ENCODE measurements around the gene SLC25A42. TPM values are rescaled to one million over a fixed set of nuclear protein-coding genes. Genes with fewer than 3 reads are reported as not detected.

Gene SLC25A42
- total RNA-seq, 1 experiment from 2014 or later = 3.5 TPM

DNA sequence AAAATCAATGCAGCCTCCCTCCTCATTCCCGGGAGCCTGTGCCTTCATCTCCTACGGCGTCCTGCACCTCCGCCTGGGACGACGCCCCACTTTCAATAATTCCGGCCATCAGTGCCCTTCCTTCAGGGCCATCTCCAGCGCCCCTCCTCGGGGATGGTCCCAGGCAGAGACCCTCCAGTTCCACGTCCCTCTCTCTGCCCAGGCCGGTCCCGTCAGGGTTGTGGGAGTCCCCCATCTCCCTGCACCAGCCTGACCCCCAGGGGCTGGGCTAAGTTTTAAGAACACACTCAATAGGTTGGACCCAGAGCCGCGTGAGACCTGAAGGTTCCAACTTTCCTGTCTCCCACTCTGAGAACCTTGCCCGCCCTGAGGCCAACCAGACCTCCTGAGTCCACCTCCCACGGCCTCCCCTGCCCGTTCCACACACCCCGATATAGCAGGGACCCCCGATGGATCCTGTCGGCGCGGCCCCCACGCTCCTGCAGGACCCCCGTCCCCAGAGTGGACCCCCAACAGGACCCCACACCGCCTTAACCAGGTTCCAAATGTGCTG, 73.8 kb downstream of the SLC25A42 start:
- H3K4me1 ChIP-seq (ENCODE audit: insufficient read depth, low read length, poor library complexity, severe bottlenecking) = no peaks in the 10 kb centered on the region
- no peaks in the 10 kb centered on the region for H3K36me3 ChIP-seq (ENCODE audit: insufficient read depth, low read length, poor library complexity, severe bottlenecking)
- intact Hi-C loops (cut with micrococcal nuclease; ENCODE audit: unreplicated experiment) = loop anchor here (5.0 kb wide), 1 partner anchor 140 kb away; no protein-coding TSS in a partner anchor
- H3K9me3 ChIP-seq (ENCODE audit: low read depth, low read length, poor library complexity, severe bottlenecking) = no peaks in the 10 kb centered on the region
- TF ChIP-seq CTCF (conservative IDR thresholded peaks at IDR 0.05; ENCODE audit: low read depth, low read length) (no peak), EZH2 (IDR thresholded peaks at IDR 0.05; ENCODE audit: borderline replicate concordance, low read depth, low read length, poor library complexity, severe bottlenecking) (no peak)
- H3K27me3 ChIP-seq (replicated peaks; ENCODE audit: insufficient read depth, low read depth, low read length, poor library complexity) = no peaks in the 10 kb centered on the region
- H3K27ac ChIP-seq (ENCODE audit: low read depth, low read length, poor library complexity, severe bottlenecking) = peak overlapping the region; percentile 88
- no TSS peak for BruUV-seq (replicated peaks)
- CTCF ChIA-PET = interaction anchor here (1.0 kb wide), 1 partner anchor 8 kb away, joined by 3 read pairs; no protein-coding TSS in a partner anchor
- no peak for DNase-seq (ENCODE audit: low spot score)
- H3K4me3 ChIP-seq (ENCODE audit: low read depth, low read length, poor library complexity, severe bottlenecking) = peak overlapping the region; percentile 72
- POLR2A ChIA-PET (ENCODE audit: low non-redundant PET) = no interaction called here

DNA sequence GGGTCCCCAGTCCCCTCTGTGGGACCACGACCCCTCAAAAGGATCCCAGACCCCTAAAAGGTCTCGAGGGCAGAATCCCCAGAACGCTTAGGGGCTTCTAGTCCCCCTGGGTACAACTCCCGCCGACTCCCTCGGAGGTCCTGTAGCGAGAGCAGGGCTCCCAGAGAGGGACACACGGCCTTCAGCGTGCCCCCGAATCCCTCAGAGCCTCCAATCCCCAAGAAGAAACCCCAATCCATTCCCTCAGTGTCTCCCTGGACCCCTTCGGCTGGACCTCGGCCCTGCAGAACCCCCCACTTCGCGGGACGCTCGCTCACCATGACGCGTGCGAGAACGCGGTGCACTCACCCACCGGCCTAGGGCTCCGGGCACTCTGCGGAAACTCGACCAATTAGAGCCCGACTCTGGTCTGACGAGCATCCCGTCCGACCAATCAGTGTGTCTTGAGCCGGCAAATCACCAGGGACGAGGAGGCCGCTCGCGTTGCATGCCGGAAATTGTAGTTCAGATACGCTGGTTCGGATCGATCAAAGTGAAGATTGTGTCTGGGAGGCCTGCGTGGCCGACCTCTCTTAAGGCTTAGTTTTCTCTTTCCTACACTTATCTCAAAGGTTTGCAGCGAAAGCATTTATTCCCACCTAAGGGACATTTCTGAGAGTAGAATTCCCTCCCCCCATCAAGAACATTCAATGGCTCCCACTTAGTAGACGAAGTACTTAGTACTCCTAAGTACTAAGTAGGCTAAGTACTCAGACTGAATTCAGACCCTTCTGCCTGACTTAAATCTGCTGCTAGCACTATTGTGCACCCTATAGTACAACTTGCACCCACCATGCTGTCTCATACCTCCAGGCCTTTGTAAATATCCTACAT, 74.6 kb downstream of the SLC25A42 start, which contains the start of gene TMEM161A:
Gene TMEM161A (minus strand): TSS at position 370 of the 873 bp plus-strand sequence. CDS start 50 bp downstream, at position 320.
- Histone ChIP-seq H3K4me1 (ENCODE audit: insufficient read depth, low read length, poor library complexity, severe bottlenecking) (no peaks in the 10 kb centered on the region), H3K9me3 (ENCODE audit: low read depth, low read length, poor library complexity, severe bottlenecking) (no peaks in the 10 kb centered on the region), H3K36me3 (ENCODE audit: insufficient read depth, low read length, poor library complexity, severe bottlenecking) (no peaks in the 10 kb centered on the region), H3K27ac (ENCODE audit: low read depth, low read length, poor library complexity, severe bottlenecking) (peak within 1 kb of the TSS; percentile 88), H3K4me3 (ENCODE audit: low read depth, low read length, poor library complexity, severe bottlenecking) (peak within 1 kb of the TSS; percentile 72), H3K27me3 (replicated peaks; ENCODE audit: insufficient read depth, low read depth, low read length, poor library complexity) (no peaks in the 10 kb centered on the region)
- ChIA-PET CTCF (no interaction called here), POLR2A (ENCODE audit: low non-redundant PET) (no interaction called here)
- no peak for TF ChIP-seq EZH2 (IDR thresholded peaks at IDR 0.05; ENCODE audit: borderline replicate concordance, low read depth, low read length, poor library complexity, severe bottlenecking)
- no peak for TF ChIP-seq CTCF (conservative IDR thresholded peaks at IDR 0.05; ENCODE audit: low read depth, low read length)
- no TSS peak for BruUV-seq (replicated peaks)
- peak; percentile 99 for DNase-seq (ENCODE audit: low spot score)
- intact Hi-C loops (cut with micrococcal nuclease; ENCODE audit: unreplicated experiment) = loop anchor here (5.0 kb wide), 1 partner anchor 141 kb away; no protein-coding TSS in a partner anchor

- TF ChIP-seq EZH2 (IDR thresholded peaks at IDR 0.05; ENCODE audit: borderline replicate concordance, low read depth, low read length, poor library complexity, severe bottlenecking) (no peak), CTCF (conservative IDR thresholded peaks at IDR 0.05; ENCODE audit: low read depth, low read length) (no peak; the same call in 1 of the 2 replicates)
- intact Hi-C loops (cut with micrococcal nuclease; ENCODE audit: unreplicated experiment) = loop anchor here (1.0 to 5.0 kb wide), 2 partner anchors 87 to 143 kb away; no protein-coding TSS in a partner anchor
- Histone ChIP-seq H3K9me3 (ENCODE audit: low read depth, low read length, poor library complexity, severe bottlenecking) (no peaks in the 10 kb centered on the region), H3K36me3 (ENCODE audit: insufficient read depth, low read length, poor library complexity, severe bottlenecking) (no peaks in the 10 kb centered on the region), H3K27ac (ENCODE audit: low read depth, low read length, poor library complexity, severe bottlenecking) (no peak overlapping the region), H3K4me3 (ENCODE audit: low read depth, low read length, poor library complexity, severe bottlenecking) (no peak overlapping the region), H3K4me1 (ENCODE audit: insufficient read depth, low read length, poor library complexity, severe bottlenecking) (no peaks in the 10 kb centered on the region), H3K27me3 (replicated peaks; ENCODE audit: insufficient read depth, low read depth, low read length, poor library complexity) (no peaks in the 10 kb centered on the region)
- CTCF ChIA-PET = no interaction called here
- POLR2A ChIA-PET (ENCODE audit: low non-redundant PET) = no interaction called here
- no TSS peak for BruUV-seq (replicated peaks)
- DNase-seq (ENCODE audit: low spot score) = no peak
These were observed 76.1 kb downstream of the SLC25A42 start for GRCh38 chr19:19139876-19140229.

Data from A673 (cell line).